Thyroid gland (tissue), 4 donors: ENCODE measurements around the gene SIL1. TPM values are rescaled to one million over a fixed set of nuclear protein-coding genes. Genes with fewer than 3 reads are reported as not detected.
A peak's percentile ranks its signal among the peaks of the same experiment; 100 is the strongest.

Experiments
- DNase-seq, 2 donors: peaks; one replicate each; pipeline ENCODE4 v3.0.0-alpha.2; 2019
- H3K27ac ChIP-seq, 3 donors: fragments of 200-600 bp; sonication (generic); 1 replicate in 2 of 3; 2 replicates in 1 of 3; pipeline ENCODE4 v1.5.1; 2016 to 2019; ENCODE audit warnings: mild to moderate bottlenecking in 1 of 3, moderate library complexity in 1 of 3
- H3K27me3 ChIP-seq: fragments of 200-600 bp; sonication (generic); one replicate; pipeline ENCODE4 v1.5.1; 2019
- H3K36me3 ChIP-seq, 2 donors: fragments of 200-600 bp; sonication (generic); one replicate each; pipeline ENCODE4 v1.5.1; 2016 to 2019
- H3K4me1 ChIP-seq, 2 donors: fragments of 200-600 bp; sonication (generic); one replicate each; pipeline ENCODE4 v1.5.1; 2017 to 2019
- H3K4me3 ChIP-seq, 3 donors: fragments of 200-600 bp; sonication (generic); replicated peaks in 1 of 3; 1 replicate in 2 of 3; 2 replicates in 1 of 3; pipeline ENCODE4 v1.5.1; 2016; ENCODE audit warnings: mild to moderate bottlenecking in 1 of 3
- H3K9me3 ChIP-seq: fragments of 200-600 bp; sonication (generic); one replicate; pipeline ENCODE4 v1.5.1; 2017
- POLR2A ChIP-seq, 2 donors: fragments of 450-650 bp; IDR thresholded peaks; one replicate each; pipeline ENCODE4 v1.6.1; 2017; ENCODE audit warnings: antibody characterized with exemption in 2 of 2, mild to moderate bottlenecking in 2 of 2, moderate library complexity in 1 of 2
- WGBS, 2 donors: methylation state at CpG; one replicate each; pipeline ENCODE4 v1.1.5; 2017; 5-methylcytosine and 5-hydroxymethylcytosine counted together
- intact Hi-C: fragments of 100-400 bp; cut with DNase I; formaldehyde crosslinking; loops from one replicate; pipeline ENCODE4 v1.15.1; 2023
- total RNA-seq, 4 donors: library from RNA; depleted of rRNA; stranded (reverse); fragments of >200 nt; gene quantifications; one replicate each; pipeline ENCODE4 v1.2.3, GENCODE V29; 2016
- TF ChIP-seq, protein P1 (sequence below), 6 experiments: fragments of 200-600 bp in 3 of 6; fragments of 450-650 bp in 3 of 6; sonication (generic) in 3 of 6; IDR thresholded peaks; one replicate each; pipeline ENCODE4 v1.5.1; 2016 to 2019; ENCODE audit warnings: antibody characterized with exemption in 6 of 6, mild to moderate bottlenecking in 2 of 6, inconsistent platforms in 1 of 6, moderate library complexity in 1 of 6

The SIL1 gene
- total RNA-seq, 4 donors from 2014 or later = 57.5 to 103 (median 81.7) TPM

DNA sequence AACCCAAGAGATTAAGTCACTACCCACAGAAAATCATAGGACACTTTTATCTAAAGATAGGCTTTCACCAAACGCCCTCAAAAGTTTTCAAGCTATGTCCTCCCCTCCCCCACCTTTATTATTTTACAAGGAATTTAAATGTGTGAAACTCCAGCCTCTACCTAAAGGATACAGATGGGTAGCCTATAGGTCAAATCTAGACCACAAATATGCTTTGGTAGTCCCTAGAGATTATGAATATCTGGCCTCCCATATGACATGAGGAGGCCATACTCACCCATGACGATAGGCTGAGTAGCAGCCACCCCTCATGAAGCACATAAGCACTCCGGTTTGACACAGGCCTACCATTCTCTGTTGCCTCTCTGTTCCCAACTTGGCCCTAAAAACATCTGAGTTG lies 11.9 kb downstream of the SIL1 start:
- intact Hi-C loops = no loop called here
- no peak for DNase-seq
- Histone ChIP-seq H3K36me3 (no peaks in the 10 kb centered on the region), H3K4me1 (peaks cover 28% of the 10 kb centered on the region in 2 donors), H3K27me3 (no peaks in the 10 kb centered on the region), H3K4me3 (no peak overlapping the region), H3K27ac (no peak overlapping the region), H3K9me3 (no peaks in the 10 kb centered on the region)
- whole genome bisulfite sequencing, 2 donors = 91 to 97% methylated on average over 3 of the region's 3 CpGs
- TF ChIP-seq, protein P1, sequence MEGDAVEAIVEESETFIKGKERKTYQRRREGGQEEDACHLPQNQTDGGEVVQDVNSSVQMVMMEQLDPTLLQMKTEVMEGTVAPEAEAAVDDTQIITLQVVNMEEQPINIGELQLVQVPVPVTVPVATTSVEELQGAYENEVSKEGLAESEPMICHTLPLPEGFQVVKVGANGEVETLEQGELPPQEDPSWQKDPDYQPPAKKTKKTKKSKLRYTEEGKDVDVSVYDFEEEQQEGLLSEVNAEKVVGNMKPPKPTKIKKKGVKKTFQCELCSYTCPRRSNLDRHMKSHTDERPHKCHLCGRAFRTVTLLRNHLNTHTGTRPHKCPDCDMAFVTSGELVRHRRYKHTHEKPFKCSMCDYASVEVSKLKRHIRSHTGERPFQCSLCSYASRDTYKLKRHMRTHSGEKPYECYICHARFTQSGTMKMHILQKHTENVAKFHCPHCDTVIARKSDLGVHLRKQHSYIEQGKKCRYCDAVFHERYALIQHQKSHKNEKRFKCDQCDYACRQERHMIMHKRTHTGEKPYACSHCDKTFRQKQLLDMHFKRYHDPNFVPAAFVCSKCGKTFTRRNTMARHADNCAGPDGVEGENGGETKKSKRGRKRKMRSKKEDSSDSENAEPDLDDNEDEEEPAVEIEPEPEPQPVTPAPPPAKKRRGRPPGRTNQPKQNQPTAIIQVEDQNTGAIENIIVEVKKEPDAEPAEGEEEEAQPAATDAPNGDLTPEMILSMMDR (IDR thresholded peaks at IDR 0.05) = no peak
- TF ChIP-seq POLR2A (IDR thresholded peaks at IDR 0.05) = no peak

DNA sequence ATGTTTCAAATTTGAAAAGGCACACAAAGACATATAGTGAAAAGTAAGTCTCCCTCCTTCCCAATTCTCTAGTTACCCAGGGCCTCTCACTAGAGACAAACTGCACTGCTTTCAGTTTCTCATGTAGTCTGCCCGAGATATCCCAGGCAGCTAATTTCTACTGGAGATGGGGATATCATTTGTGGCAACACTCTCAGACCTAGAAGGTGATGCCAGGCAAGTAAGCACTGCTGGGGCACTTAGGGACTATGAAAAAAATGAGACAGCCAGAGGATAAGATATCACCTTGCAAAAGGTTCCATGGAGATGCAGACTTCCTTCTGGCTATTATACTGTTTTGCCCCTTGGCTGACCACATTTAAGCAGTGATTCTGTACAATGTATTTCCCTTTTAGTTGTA lies 12.6 kb downstream of the SIL1 start:
- H3K4me1 ChIP-seq = peaks cover 34 to 35% of the 10 kb centered on the region in 2 donors
- H3K4me3 ChIP-seq = no peak overlapping the region
- no peaks in the 10 kb centered on the region for H3K9me3 ChIP-seq
- H3K27me3 ChIP-seq = no peaks in the 10 kb centered on the region
- no peaks in the 10 kb centered on the region for H3K36me3 ChIP-seq
- intact Hi-C loops = no loop called here
- no peak for DNase-seq
- no peak overlapping the region for H3K27ac ChIP-seq
- WGBS, 2 donors = 71 to 74% methylated on average over 1 of the region's 1 CpG
- TF ChIP-seq POLR2A (IDR thresholded peaks at IDR 0.05) = no peak
- TF ChIP-seq, protein P1 (IDR thresholded peaks at IDR 0.05) = no peak

- no peaks in the 10 kb centered on the region for H3K36me3 ChIP-seq
- TF ChIP-seq POLR2A (IDR thresholded peaks at IDR 0.05) = no peak
- no peaks in the 10 kb centered on the region for H3K27me3 ChIP-seq
- H3K9me3 ChIP-seq = no peaks in the 10 kb centered on the region
- no peak overlapping the region for H3K27ac ChIP-seq
- no peak overlapping the region for H3K4me3 ChIP-seq
- WGBS, 2 donors = 87 to 91% methylated on average over 2 of the region's 2 CpGs
- intact Hi-C loops = no loop called here
- no peak for DNase-seq
- peaks cover 36 to 56% of the 10 kb centered on the region in 2 donors for H3K4me1 ChIP-seq
Observed at GRCh38 chr5:139183502-139183901, 14.7 kb downstream of the SIL1 start.

- no peaks in the 10 kb centered on the region for H3K27me3 ChIP-seq
- H3K27ac ChIP-seq = no peak overlapping the region
- DNase-seq = no peak
- TF ChIP-seq POLR2A (IDR thresholded peaks at IDR 0.05) = no peak
- TF ChIP-seq, protein P1 (IDR thresholded peaks at IDR 0.05) = no peak
- intact Hi-C loops = no loop called here
- peaks cover 43 to 64% of the 10 kb centered on the region in 2 donors for H3K4me1 ChIP-seq
- no peaks in the 10 kb centered on the region for H3K9me3 ChIP-seq
- H3K4me3 ChIP-seq = no peak overlapping the region
- no peaks in the 10 kb centered on the region for H3K36me3 ChIP-seq
- 94 to 97% methylated on average over 4 of the region's 4 CpGs for WGBS, 2 donors
Observed at GRCh38 chr5:139182528-139183296, 15.5 kb downstream of the SIL1 start.

- WGBS, 2 donors = 80 to 81% methylated on average over 8 of the region's 8 CpGs
- Histone ChIP-seq H3K27ac (peak overlapping the region in 2 of 3 donors; percentile 37 to 46), H3K36me3 (no peaks in the 10 kb centered on the region), H3K9me3 (no peaks in the 10 kb centered on the region), H3K4me1 (peaks cover 51 to 70% of the 10 kb centered on the region in 2 donors), H3K4me3 (no peak overlapping the region), H3K27me3 (no peaks in the 10 kb centered on the region)
- no peak for TF ChIP-seq POLR2A (IDR thresholded peaks at IDR 0.05)
- TF ChIP-seq, protein P1 (IDR thresholded peaks at IDR 0.05) = no peak
- intact Hi-C loops = no loop called here
- no peak for DNase-seq
Observed at GRCh38 chr5:139181835-139182452, 16.2 kb downstream of the SIL1 start.
